ENCODE data around the gene ZBTB47.

The ZBTB47 gene

GRCh38 chr3:42708611-42709151 lies 55.2 kb downstream of the ZBTB47 start:
- Histone ChIP-seq H3K36me3 (replicated peaks; ENCODE audit: low read depth, low read length) (no peaks in the 10 kb centered on the region), H3K4me2 (ENCODE audit: low read length) (no peak overlapping the region), H2AFZ (ENCODE audit: low read depth, low read length) (no peak overlapping the region), H3K4me3 (ENCODE audit: low read length) (no peak overlapping the region), H3K27ac (ENCODE audit: low read length) (no peak overlapping the region), H3K9ac (ENCODE audit: low read length) (no peak overlapping the region), H3K9me3 (ENCODE audit: insufficient read depth, low read length) (no peaks in the 10 kb centered on the region), H3K27me3 (ENCODE audit: low read depth, low read length) (peaks cover 28% of the 10 kb centered on the region; the same call in 1 of the 2 replicates), H4K20me1 (ENCODE audit: insufficient read depth, low read length) (0 out of 2 replicates have a peak, but pooled peaks cover 4% of the 10 kb centered on the region), H3K4me1 (ENCODE audit: low read length) (no peaks in the 10 kb centered on the region), H3K79me2 (ENCODE audit: low read length) (no peaks in the 10 kb centered on the region)
- TF ChIP-seq EZH2phosphoT487 (IDR thresholded peaks at IDR 0.05; ENCODE audit: low read depth): no peak
- TF ChIP-seq, protein P1, sequence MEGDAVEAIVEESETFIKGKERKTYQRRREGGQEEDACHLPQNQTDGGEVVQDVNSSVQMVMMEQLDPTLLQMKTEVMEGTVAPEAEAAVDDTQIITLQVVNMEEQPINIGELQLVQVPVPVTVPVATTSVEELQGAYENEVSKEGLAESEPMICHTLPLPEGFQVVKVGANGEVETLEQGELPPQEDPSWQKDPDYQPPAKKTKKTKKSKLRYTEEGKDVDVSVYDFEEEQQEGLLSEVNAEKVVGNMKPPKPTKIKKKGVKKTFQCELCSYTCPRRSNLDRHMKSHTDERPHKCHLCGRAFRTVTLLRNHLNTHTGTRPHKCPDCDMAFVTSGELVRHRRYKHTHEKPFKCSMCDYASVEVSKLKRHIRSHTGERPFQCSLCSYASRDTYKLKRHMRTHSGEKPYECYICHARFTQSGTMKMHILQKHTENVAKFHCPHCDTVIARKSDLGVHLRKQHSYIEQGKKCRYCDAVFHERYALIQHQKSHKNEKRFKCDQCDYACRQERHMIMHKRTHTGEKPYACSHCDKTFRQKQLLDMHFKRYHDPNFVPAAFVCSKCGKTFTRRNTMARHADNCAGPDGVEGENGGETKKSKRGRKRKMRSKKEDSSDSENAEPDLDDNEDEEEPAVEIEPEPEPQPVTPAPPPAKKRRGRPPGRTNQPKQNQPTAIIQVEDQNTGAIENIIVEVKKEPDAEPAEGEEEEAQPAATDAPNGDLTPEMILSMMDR (IDR thresholded peaks at IDR 0.05; ENCODE audit: low read depth, low read length): no peak

DNA sequence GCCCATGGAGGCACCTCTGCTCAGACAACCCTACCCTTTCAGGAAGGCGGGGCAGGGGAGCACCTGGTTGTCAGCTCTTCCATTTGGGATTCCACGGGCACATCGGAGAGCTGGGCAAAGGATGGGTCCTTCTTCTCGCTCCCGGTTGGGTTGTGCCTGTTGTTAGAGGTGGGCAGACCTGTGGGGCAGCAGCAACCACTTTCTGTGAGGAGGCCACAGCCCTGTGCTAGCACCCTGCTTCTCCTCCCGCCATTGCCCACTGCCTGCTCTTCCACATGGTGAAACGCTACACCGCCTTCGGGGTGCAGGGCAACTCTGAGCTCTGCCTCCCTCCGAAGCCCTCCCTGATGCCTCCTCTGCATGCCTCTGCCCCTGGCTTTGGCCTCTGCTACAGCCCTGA lies 56.1 kb downstream of the ZBTB47 start:
- H3K9ac ChIP-seq (ENCODE audit: low read length): no peak overlapping the region
- 0 out of 2 replicates have a peak, but pooled peaks cover under 1% of the 10 kb centered on the region for H4K20me1 ChIP-seq (ENCODE audit: insufficient read depth, low read length)
- H3K4me1 ChIP-seq (ENCODE audit: low read length): no peaks in the 10 kb centered on the region
- no peaks in the 10 kb centered on the region for H3K36me3 ChIP-seq (replicated peaks; ENCODE audit: low read depth, low read length)
- H3K4me3 ChIP-seq (ENCODE audit: low read length): no peak overlapping the region
- H3K27me3 ChIP-seq (ENCODE audit: low read depth, low read length): peaks cover 28% of the 10 kb centered on the region; the same call in 1 of the 2 replicates
- no peaks in the 10 kb centered on the region for H3K9me3 ChIP-seq (ENCODE audit: insufficient read depth, low read length)
- TF ChIP-seq EZH2phosphoT487 (IDR thresholded peaks at IDR 0.05; ENCODE audit: low read depth): no peak
- TF ChIP-seq, protein P1 (IDR thresholded peaks at IDR 0.05; ENCODE audit: low read depth, low read length): no peak
- H3K27ac ChIP-seq (ENCODE audit: low read length): no peak overlapping the region
- H3K79me2 ChIP-seq (ENCODE audit: low read length): no peaks in the 10 kb centered on the region
- H2AFZ ChIP-seq (ENCODE audit: low read depth, low read length): no peak overlapping the region
- no peak overlapping the region for H3K4me2 ChIP-seq (ENCODE audit: low read length)

- peaks cover 28% of the 10 kb centered on the region; the same call in 1 of the 2 replicates for H3K27me3 ChIP-seq (ENCODE audit: low read depth, low read length)
- H3K9ac ChIP-seq (ENCODE audit: low read length): no peak overlapping the region
Measured at GRCh38 chr3:42710323-42711021, 57.0 kb downstream of the ZBTB47 start.

GRCh38 chr3:42711491-42712343 lies 58.2 kb downstream of the ZBTB47 start:
- H3K4me1 ChIP-seq (ENCODE audit: low read length): no peaks in the 10 kb centered on the region
- no peak overlapping the region for H3K9ac ChIP-seq (ENCODE audit: low read length)
- no peak for TF ChIP-seq EZH2phosphoT487 (IDR thresholded peaks at IDR 0.05; ENCODE audit: low read depth)
- TF ChIP-seq, protein P1 (IDR thresholded peaks at IDR 0.05; ENCODE audit: low read depth, low read length): no peak
- no peaks in the 10 kb centered on the region for H3K79me2 ChIP-seq (ENCODE audit: low read length)
- H3K4me3 ChIP-seq (ENCODE audit: low read length): no peak overlapping the region
- no peaks in the 10 kb centered on the region for H3K9me3 ChIP-seq (ENCODE audit: insufficient read depth, low read length)
- no peak overlapping the region for H3K27ac ChIP-seq (ENCODE audit: low read length)
- H3K36me3 ChIP-seq (replicated peaks; ENCODE audit: low read depth, low read length): no peaks in the 10 kb centered on the region
- H2AFZ ChIP-seq (ENCODE audit: low read depth, low read length): no peak overlapping the region
- no peaks in the 10 kb centered on the region for H4K20me1 ChIP-seq (ENCODE audit: insufficient read depth, low read length)
- peaks cover 19% of the 10 kb centered on the region; the same call in 1 of the 2 replicates for H3K27me3 ChIP-seq (ENCODE audit: low read depth, low read length)
- H3K4me2 ChIP-seq (ENCODE audit: low read length): no peak overlapping the region

More at GRCh38 chr3:42710323-42711021, 57.0 kb downstream of the ZBTB47 start:
- Histone ChIP-seq H3K4me2 (ENCODE audit: low read length) (no peak overlapping the region), H2AFZ (ENCODE audit: low read depth, low read length) (no peak overlapping the region), H3K9me3 (ENCODE audit: insufficient read depth, low read length) (no peaks in the 10 kb centered on the region), H4K20me1 (ENCODE audit: insufficient read depth, low read length) (no peaks in the 10 kb centered on the region), H3K4me1 (ENCODE audit: low read length) (no peaks in the 10 kb centered on the region), H3K79me2 (ENCODE audit: low read length) (no peaks in the 10 kb centered on the region), H3K27ac (ENCODE audit: low read length) (no peak overlapping the region), H3K4me3 (ENCODE audit: low read length) (no peak overlapping the region), H3K36me3 (replicated peaks; ENCODE audit: low read depth, low read length) (no peaks in the 10 kb centered on the region)
- TF ChIP-seq EZH2phosphoT487 (IDR thresholded peaks at IDR 0.05; ENCODE audit: low read depth): no peak

All from OCI-LY3 (cell line).